Measurements from ENCODE around the gene WDR6.

The WDR6 gene

GRCh38 chr3:49007068-49007770 is at the start of gene WDR6:
Gene WDR6 (plus strand): TSS chr3:49007391. CDS start chr3:49007432, 41 bp downstream.
- peak; percentile 98 to 99 for DNase-seq

- DNase-seq = peak in 1 of 2 experiments; percentile 19
Measured at GRCh38 chr3:48960841-48961413, 46.3 kb upstream of the WDR6 start.

GRCh38 chr3:48962340-48962739 is 44.9 kb upstream of the WDR6 start:
- no peak for DNase-seq

- no peak for DNase-seq
Measured at GRCh38 chr3:48962939-48963338, 44.3 kb upstream of the WDR6 start.

GRCh38 chr3:48963591-48963990 is 43.6 kb upstream of the WDR6 start:
- DNase-seq = no peak

GRCh38 chr3:48966367-48966766 is 40.8 kb upstream of the WDR6 start:
- DNase-seq = no peak

GRCh38 chr3:48966876-48967361 is 40.3 kb upstream of the WDR6 start:
- no peak for DNase-seq

- DNase-seq = no peak
Measured at GRCh38 chr3:48970586-48970985, 36.6 kb upstream of the WDR6 start.

- no peak for DNase-seq
Measured at GRCh38 chr3:48974076-48974864, 32.9 kb upstream of the WDR6 start.

GRCh38 chr3:48979451-48979850 is 27.7 kb upstream of the WDR6 start:
- no peak for DNase-seq

- no peak for DNase-seq
Measured at GRCh38 chr3:48980295-48980694, 26.9 kb upstream of the WDR6 start.

GRCh38 chr3:48982016-48982415 is 25.2 kb upstream of the WDR6 start:
- DNase-seq = no peak

- DNase-seq = no peak
Measured at GRCh38 chr3:48982686-48983085, 24.5 kb upstream of the WDR6 start.

GRCh38 chr3:48983096-48983495 is 24.1 kb upstream of the WDR6 start:
- DNase-seq = no peak

GRCh38 chr3:48984663-48985062 is 22.5 kb upstream of the WDR6 start:
- peak in 1 of 2 experiments; percentile 30 for DNase-seq

- DNase-seq = no peak
Measured at GRCh38 chr3:48985831-48986376, 21.3 kb upstream of the WDR6 start.

- DNase-seq = no peak
Measured at GRCh38 chr3:48989126-48989795, 17.9 kb upstream of the WDR6 start.

GRCh38 chr3:48989796-48990635 is 17.2 kb upstream of the WDR6 start, which contains the start of gene P4HTM:
Gene P4HTM (plus strand): TSS chr3:48990241. CDS start chr3:48990257, 16 bp downstream.
- DNase-seq = peak; percentile 78 to 80

GRCh38 chr3:48990636-48991469 is 16.3 kb upstream of the WDR6 start:
- DNase-seq = peak; percentile 21 to 60

- no peak for DNase-seq
Measured at GRCh38 chr3:48991851-48992545, 15.2 kb upstream of the WDR6 start.

All from AML-193 (cell line).